HEK293T (cell line): ENCODE results near the gene C9orf152.

Experiments used
- ARNT ChIP-seq: fragments of 450-650 bp; IDR thresholded peaks from 2 replicates; pipeline ENCODE4 v1.6.1; 2017; ENCODE audit warnings: mild to moderate bottlenecking
- BHLHE40 ChIP-seq: fragments of 450-650 bp; IDR thresholded peaks from 2 replicates; pipeline ENCODE4 v1.6.1; 2016; ENCODE audit warnings: mild to moderate bottlenecking, moderate library complexity, borderline replicate concordance
- FOXK2 ChIP-seq: fragments of 450-650 bp; IDR thresholded peaks from 2 replicates; pipeline ENCODE4 v1.6.1; 2016; ENCODE audit warnings: mild to moderate bottlenecking
- FOXM1 ChIP-seq: fragments of 450-650 bp; IDR thresholded peaks from 2 replicates; pipeline ENCODE4 v1.6.1; 2017; ENCODE audit warnings: mild to moderate bottlenecking, borderline replicate concordance

- TF ChIP-seq BHLHE40 (no peak), ARNT (no peak), FOXK2 (no peak), FOXM1 (no peak)
Observed at GRCh38 chr9:110185806-110186205, 22.2 kb downstream of the C9orf152 start.
